Activated CD8-positive, alpha-beta T cell treated with anti-CD3 and anti-CD28 coated beads for 36 hours (primary cell): ENCODE data around the gene SRGAP1. TPM values are rescaled to one million over a fixed set of nuclear protein-coding genes. Genes with fewer than 3 reads are reported as not detected.
"Not testable (repeated sequence)": the region's sequence is repeated elsewhere in the genome, so short reads cannot be mapped to it uniquely, and the experiment has no call there.

Experiments
- ATAC-seq: fragments of 200-7000 bp; cut with Tn5 transposase; one replicate; pipeline ENCODE4 v1.10.0; 2021; ENCODE audit warnings: mild to moderate bottlenecking, moderate library complexity
- CTCF ChIA-PET: fragments of 350-600 bp; sonication (Branson Sonifier 250); formaldehyde crosslinking; loops from one replicate; lab custom pipeline; 2021; ENCODE audit warnings: antibody characterized with exemption; lab: Charles Lee
- POLR2A ChIA-PET: fragments of 350-600 bp; sonication (Branson Sonifier 250); formaldehyde crosslinking; loops from one replicate; lab custom pipeline; 2021; ENCODE audit warnings: antibody characterized with exemption; lab: Charles Lee
- DNase-seq: peaks from one replicate; pipeline ENCODE4 v3.0.0-alpha.2; 2020
- H3K27ac Mint-ChIP-seq: one replicate; pipeline ENCODE4 v1.8.0; 2021; ENCODE audit warnings: mild to moderate bottlenecking, mixed read lengths
- H3K27me3 Mint-ChIP-seq: one replicate; pipeline ENCODE4 v1.8.0; 2021; ENCODE audit warnings: mixed read lengths
- H3K36me3 Mint-ChIP-seq: one replicate; pipeline ENCODE4 v1.8.0; 2021; ENCODE audit warnings: low read depth, mixed read lengths
- H3K4me1 Mint-ChIP-seq: one replicate; pipeline ENCODE4 v1.8.0; 2021; ENCODE audit warnings: low read depth, mixed read lengths
- H3K4me3 Mint-ChIP-seq: one replicate; pipeline ENCODE4 v1.8.0; 2021; ENCODE audit warnings: mild to moderate bottlenecking, moderate library complexity, mixed read lengths
- H3K9me3 Mint-ChIP-seq: one replicate; pipeline ENCODE4 v1.8.0; 2021; ENCODE audit warnings: mixed read lengths
- intact Hi-C: fragments of 100-400 bp; cut with micrococcal nuclease; formaldehyde crosslinking; loops from one replicate; pipeline ENCODE4 v1.10.0; 2022
- total RNA-seq, 2 experiments: library from RNA; stranded (reverse); gene quantifications; one replicate each; pipeline ENCODE4 v1.2.3, GENCODE V29; 2021
- TF ChIP-seq, protein P1 (sequence below): fragments of 200-600 bp; IDR thresholded peaks from one replicate; pipeline ENCODE4 v1.8.0; 2022; ENCODE audit warnings: antibody characterized with exemption, mild to moderate bottlenecking

Gene SRGAP1
- total RNA-seq, 2 experiments from 2014 or later: 0.02 to 0.07 TPM

DNA sequence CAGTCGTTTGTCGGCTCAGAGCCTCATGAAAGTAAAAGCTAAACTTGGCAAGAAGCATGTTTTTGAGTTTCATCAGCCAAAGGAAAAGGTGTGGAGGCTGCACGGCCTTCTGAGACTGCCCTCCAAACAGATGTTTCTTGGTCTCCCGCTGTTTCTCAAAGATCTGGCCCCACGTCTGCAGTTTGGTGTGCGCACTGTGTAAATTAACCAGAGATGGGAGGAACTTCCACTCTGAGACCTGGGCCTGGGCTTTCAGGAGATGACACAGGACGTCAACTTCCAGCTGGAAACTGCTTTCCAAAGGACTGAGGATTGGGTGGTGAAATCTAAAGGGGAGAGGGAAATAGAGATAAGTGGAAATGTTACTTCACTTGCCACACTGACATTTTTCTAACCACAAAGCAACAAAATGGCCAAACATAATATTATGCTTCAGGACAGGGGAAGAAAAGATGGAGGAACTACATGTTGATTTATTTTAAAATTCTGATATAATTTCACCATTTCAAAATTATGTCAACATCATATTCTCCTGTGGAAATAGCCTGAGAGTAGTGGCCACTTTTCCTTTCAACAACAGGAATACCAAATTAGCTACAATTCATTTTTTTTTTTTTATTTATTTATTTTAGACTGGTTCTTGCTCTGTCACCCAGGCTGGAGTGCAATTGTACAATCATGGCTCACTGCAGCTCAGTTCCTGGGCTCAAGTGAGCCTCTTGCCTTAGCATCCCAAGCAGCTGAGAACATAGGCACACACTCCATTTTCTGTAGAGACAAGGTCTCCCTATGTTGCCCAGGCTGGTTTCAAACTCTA is 350.0 kb downstream of the SRGAP1 start:
- intact Hi-C loops: no loop called here
- CTCF ChIA-PET: no interaction called here

DNA sequence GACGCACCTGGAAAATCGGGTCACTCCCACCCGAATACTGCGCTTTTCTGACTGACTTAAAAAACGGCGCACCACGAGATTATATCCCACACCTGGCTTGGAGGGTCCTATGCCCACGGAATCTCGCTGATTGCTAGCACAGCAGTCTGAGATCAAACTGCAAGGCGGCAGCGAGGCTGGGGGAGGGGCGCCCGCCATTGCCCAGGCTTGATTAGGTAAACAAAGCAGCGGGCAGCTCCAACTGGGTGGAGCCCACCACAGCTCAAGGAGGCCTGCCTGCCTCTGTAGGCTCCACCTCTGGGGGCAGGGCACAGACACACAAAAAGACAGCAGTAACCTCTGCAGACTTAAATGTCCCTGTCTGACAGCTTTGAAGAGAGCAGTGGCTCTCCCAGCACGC is 351.3 kb downstream of the SRGAP1 start:
- peaks cover 17% of the 10 kb centered on the region for H3K4me1 Mint-ChIP-seq
- CTCF ChIA-PET, H3K9me3 Mint-ChIP-seq, H3K27me3 Mint-ChIP-seq, intact Hi-C loops, ATAC-seq, H3K4me3 Mint-ChIP-seq, POLR2A ChIA-PET, H3K27ac Mint-ChIP-seq, DNase-seq: not testable (repeated sequence)
- H3K36me3 Mint-ChIP-seq: peaks cover 27% of the 10 kb centered on the region

More for the DNA sequence above, 350.0 kb downstream of the SRGAP1 start:
- POLR2A ChIA-PET: interaction anchor here (0.6 kb wide), 2 partner anchors 11 to 12 kb away, joined by 3 read pairs; no protein-coding TSS in a partner anchor
- H3K27ac Mint-ChIP-seq: no peak overlapping the region
- TF ChIP-seq, protein P1, sequence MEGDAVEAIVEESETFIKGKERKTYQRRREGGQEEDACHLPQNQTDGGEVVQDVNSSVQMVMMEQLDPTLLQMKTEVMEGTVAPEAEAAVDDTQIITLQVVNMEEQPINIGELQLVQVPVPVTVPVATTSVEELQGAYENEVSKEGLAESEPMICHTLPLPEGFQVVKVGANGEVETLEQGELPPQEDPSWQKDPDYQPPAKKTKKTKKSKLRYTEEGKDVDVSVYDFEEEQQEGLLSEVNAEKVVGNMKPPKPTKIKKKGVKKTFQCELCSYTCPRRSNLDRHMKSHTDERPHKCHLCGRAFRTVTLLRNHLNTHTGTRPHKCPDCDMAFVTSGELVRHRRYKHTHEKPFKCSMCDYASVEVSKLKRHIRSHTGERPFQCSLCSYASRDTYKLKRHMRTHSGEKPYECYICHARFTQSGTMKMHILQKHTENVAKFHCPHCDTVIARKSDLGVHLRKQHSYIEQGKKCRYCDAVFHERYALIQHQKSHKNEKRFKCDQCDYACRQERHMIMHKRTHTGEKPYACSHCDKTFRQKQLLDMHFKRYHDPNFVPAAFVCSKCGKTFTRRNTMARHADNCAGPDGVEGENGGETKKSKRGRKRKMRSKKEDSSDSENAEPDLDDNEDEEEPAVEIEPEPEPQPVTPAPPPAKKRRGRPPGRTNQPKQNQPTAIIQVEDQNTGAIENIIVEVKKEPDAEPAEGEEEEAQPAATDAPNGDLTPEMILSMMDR: no peak
- DNase-seq: no peak
- H3K27me3 Mint-ChIP-seq: no peaks in the 10 kb centered on the region
- no peak for ATAC-seq
- H3K4me1 Mint-ChIP-seq: peaks cover 17% of the 10 kb centered on the region
- peaks cover 27% of the 10 kb centered on the region for H3K36me3 Mint-ChIP-seq
- H3K9me3 Mint-ChIP-seq: no peaks in the 10 kb centered on the region
- no peak overlapping the region for H3K4me3 Mint-ChIP-seq

DNA sequence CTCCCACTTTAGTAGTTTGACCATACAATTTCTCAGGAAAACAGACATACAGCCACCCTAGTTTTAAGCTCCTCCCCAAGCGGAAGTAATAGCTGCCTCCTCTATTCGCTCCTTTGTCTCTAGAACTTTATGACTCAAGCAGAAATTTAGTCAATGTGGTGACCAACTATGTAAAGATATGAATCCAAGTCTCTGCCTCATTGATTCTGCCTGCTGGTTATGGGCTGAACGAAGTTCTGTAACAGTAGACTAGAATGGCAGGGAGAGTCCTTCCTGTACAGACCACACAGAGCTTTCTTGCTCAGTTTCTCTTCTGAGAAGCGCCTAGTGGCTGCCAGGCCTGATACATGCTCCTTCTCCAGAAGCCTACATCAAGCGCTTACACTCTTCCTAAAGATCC is 358.5 kb downstream of the SRGAP1 start:
- POLR2A ChIA-PET: no interaction called here
- no peak overlapping the region for H3K27ac Mint-ChIP-seq
- DNase-seq (no peak), ATAC-seq (no peak)
- peaks cover 4% of the 10 kb centered on the region for H3K9me3 Mint-ChIP-seq
- no peaks in the 10 kb centered on the region for H3K27me3 Mint-ChIP-seq
- TF ChIP-seq, protein P1: no peak
- H3K36me3 Mint-ChIP-seq: peaks cover 36% of the 10 kb centered on the region
- CTCF ChIA-PET: no interaction called here
- no peak overlapping the region for H3K4me3 Mint-ChIP-seq
- intact Hi-C loops: no loop called here
- no peaks in the 10 kb centered on the region for H3K4me1 Mint-ChIP-seq

DNA sequence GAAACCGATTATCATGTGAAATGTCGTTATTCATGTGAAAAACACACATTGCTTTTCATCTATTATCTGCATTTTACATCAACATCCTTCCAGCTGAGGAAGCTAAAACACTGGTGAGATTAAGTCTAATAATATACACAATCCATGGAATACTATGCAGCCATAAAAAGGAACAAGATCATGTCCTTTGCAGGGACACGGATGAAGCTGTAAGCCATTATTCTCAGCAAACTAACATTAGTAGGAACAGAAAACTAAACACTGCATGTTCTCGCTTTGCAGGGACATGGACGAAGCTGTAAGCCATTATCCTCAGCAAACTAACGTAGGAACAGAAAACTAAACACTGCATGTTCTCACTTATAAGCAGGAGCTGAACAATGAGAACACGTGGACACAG is 359.3 kb downstream of the SRGAP1 start:
- H3K9me3 Mint-ChIP-seq: peaks cover 4% of the 10 kb centered on the region
- H3K27ac Mint-ChIP-seq: no peak overlapping the region
- no peak for DNase-seq
- no peak for ATAC-seq
- TF ChIP-seq, protein P1: no peak
- H3K27me3 Mint-ChIP-seq: no peaks in the 10 kb centered on the region
- no peak overlapping the region for H3K4me3 Mint-ChIP-seq
- intact Hi-C loops: no loop called here
- CTCF ChIA-PET: no interaction called here
- H3K36me3 Mint-ChIP-seq: peaks cover 36% of the 10 kb centered on the region
- POLR2A ChIA-PET: no interaction called here
- no peaks in the 10 kb centered on the region for H3K4me1 Mint-ChIP-seq

DNA sequence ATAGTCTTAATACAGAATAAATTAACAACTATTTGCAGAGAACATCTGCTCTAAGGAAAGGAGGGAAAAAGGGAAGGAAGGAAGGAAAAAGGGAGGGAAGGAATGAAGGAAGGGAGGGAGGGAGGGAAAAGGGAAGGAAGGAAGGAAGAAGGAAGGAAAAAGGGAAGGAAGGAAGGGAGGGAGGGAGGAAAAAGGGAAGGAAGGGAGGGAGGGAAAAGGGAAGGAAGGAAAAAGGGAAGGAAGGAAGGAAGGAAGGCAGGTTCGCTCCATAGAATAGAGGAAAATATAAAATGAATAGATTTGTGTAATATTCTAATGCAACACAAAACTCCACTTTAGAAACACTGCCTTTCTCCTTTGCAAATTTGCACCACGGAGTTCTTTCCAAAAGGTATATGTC is 361.0 kb downstream of the SRGAP1 start:
- CTCF ChIA-PET: no interaction called here
- Mint-ChIP-seq H3K36me3 (peaks cover 42% of the 10 kb centered on the region), H3K4me3 (no peak overlapping the region), H3K27ac (no peak overlapping the region), H3K4me1 (no peaks in the 10 kb centered on the region), H3K9me3 (peaks cover 4% of the 10 kb centered on the region), H3K27me3 (no peaks in the 10 kb centered on the region)
- no peak for ATAC-seq
- intact Hi-C loops: no loop called here
- POLR2A ChIA-PET: interaction anchor here (1.1 kb wide), 1 partner anchor 11 kb away, joined by 3 read pairs; no protein-coding TSS in a partner anchor
- TF ChIP-seq, protein P1: no peak
- no peak for DNase-seq
